ENCODE data around the gene SMIM20. TPM values are rescaled to one million over a fixed set of nuclear protein-coding genes. Genes with fewer than 3 reads are reported as not detected.

Gene SMIM20
- total RNA-seq, 1 donor from 2014 or later = 19.2 TPM

DNA sequence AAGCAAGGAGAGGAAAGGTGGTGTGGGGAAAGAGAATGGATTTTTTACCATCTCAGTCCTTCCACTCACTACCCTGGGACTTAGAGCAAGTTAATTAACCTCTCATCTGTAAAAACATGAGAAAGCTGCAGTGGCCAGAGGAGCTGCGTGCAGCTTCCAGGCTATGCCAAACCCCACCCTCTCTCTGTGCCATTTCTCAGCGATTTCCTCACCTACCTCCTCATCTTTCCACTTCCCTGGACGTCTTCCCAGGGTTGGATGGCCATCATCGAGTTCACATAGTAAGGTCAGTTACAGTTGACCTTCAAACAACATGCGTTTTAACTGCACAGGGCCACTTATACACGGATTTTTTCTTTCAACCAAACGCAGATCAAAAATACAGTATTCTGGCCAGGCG, 64.3 kb downstream of the SMIM20 start:
- no peaks in the 10 kb centered on the region for H3K4me1 Mint-ChIP-seq (ENCODE audit: low read depth)
- intact Hi-C loops (cut with micrococcal nuclease) = no loop called here

More for the DNA sequence above, 64.3 kb downstream of the SMIM20 start:
- Mint-ChIP-seq H3K27ac (no peak overlapping the region), H3K36me3 (ENCODE audit: low read depth) (no peaks in the 10 kb centered on the region), H3K9me3 (no peaks in the 10 kb centered on the region), H3K4me3 (no peak overlapping the region), H3K27me3 (ENCODE audit: insufficient read depth) (peaks cover 4% of the 10 kb centered on the region)
- DNase-seq (ENCODE audit: low spot score) = no peak

Other genes starting within 250 kb of the SMIM20 start
- 36.0 and 37.1 TPM in 2 replicates for gene SEL1L3, start 51.2 kb upstream of the SMIM20 start, total RNA-seq